ENCODE data around the gene REEP6. TPM values are rescaled to one million over a fixed set of nuclear protein-coding genes. Genes with fewer than 3 reads are reported as not detected.

REEP6 gene
- total and polyA plus RNA-seq, 2 of the 8 experiments (the other 6 are each of a cell fraction or from before 2014, with no cell fraction given) = 12.6 to 20.7 TPM

GRCh38 chr19:1507192-1507660 is 16.2 kb downstream of the REEP6 start:
- Histone ChIP-seq H2BK12ac (ENCODE audit: low read depth, low read length) (peak overlapping the region; percentile 55; the same call in 1 of the 2 replicates), H4K91ac (replicated peaks; ENCODE audit: insufficient read length, low read length) (peak overlapping the region; percentile 76), H3K36me3 (ENCODE audit: control insufficient read depth in 2 of 4, insufficient read depth in 4 of 4, low read length in 3 of 4) (no peaks in the 10 kb centered on the region), H2BK5ac (ENCODE audit: low read depth, low read length) (no peak overlapping the region; the same call in 1 of the 2 replicates), H3K4me1 (replicated peaks in 1 of 4; ENCODE audit: control insufficient read depth in 3 of 4, insufficient read depth in 4 of 4, low read length in 3 of 4) (peaks cover 0 to 11% (median 7%) of the 10 kb centered on the region in 4 experiments; a peak in 5 of 7 replicates), H2BK15ac (ENCODE audit: low read length) (peak overlapping the region; percentile 81), H4K5ac (ENCODE audit: insufficient read length, low read depth, low read length) (no peak overlapping the region), H3K79me1 (ENCODE audit: low read depth, low read length) (no peaks in the 10 kb centered on the region), H3K4ac (replicated peaks; ENCODE audit: insufficient read length, low read depth, low read length) (peak overlapping the region; percentile 54), H3K27ac (ENCODE audit: low read depth, low read length) (no peak overlapping the region), H2BK20ac (ENCODE audit: low read length) (no peak overlapping the region), H3K23ac (ENCODE audit: insufficient read length) (no peak overlapping the region), H3K56ac (replicated peaks; ENCODE audit: insufficient read length, low read depth, low read length) (no peak overlapping the region), H3K4me2 (ENCODE audit: insufficient read depth in 1 of 2, low read depth in 2 of 2, low read length in 2 of 2) (peak overlapping the region; percentile 54 to 77), H2AFZ (ENCODE audit: low read length) (0 out of 2 replicates have a peak overlapping the region, but pooled peaks have one; percentile 11), H2AK5ac (ENCODE audit: low read depth, low read length) (no peak overlapping the region; the same call in 1 of the 2 replicates), H3K9me3 (ENCODE audit: insufficient read depth in 2 of 2, low read depth in 1 of 2, low read length in 1 of 2) (no peaks in the 10 kb centered on the region), H3K9ac (replicated peaks in 1 of 4; ENCODE audit: extremely low read depth in 1 of 4, low read depth in 3 of 4, low read length in 3 of 4) (no peak overlapping the region), H2BK120ac (replicated peaks; ENCODE audit: low read depth, low read length) (no peak overlapping the region), H3K23me2 (ENCODE audit: low read depth, low read length) (peaks cover 10% of the 10 kb centered on the region; the same call in 1 of the 2 replicates), H3K4me3 (ENCODE audit: extremely low read depth in 1 of 4, insufficient read depth in 2 of 4, low read depth in 3 of 4, low read length in 4 of 4) (peak overlapping the region; percentile 56 to 69 (median 64); a peak in 5 of 8 replicates), H3K18ac (ENCODE audit: extremely low read depth, low read length) (no peak overlapping the region; the same call in none of the 2 replicates), H3K79me2 (ENCODE audit: control insufficient read depth in 1 of 2, insufficient read depth in 2 of 2, low read length in 2 of 2) (no peaks in the 10 kb centered on the region), H3K27me3 (replicated peaks in 1 of 4; ENCODE audit: control insufficient read depth in 3 of 4, extremely low read depth in 1 of 4, insufficient read depth in 3 of 4, low read length in 3 of 4) (peaks cover 0 to 19% (median 15%) of the 10 kb centered on the region in 4 experiments; a peak in 5 of 7 replicates), H3K14ac (ENCODE audit: insufficient read length) (no peak overlapping the region), H4K20me1 (replicated peaks in 1 of 2; ENCODE audit: control insufficient read depth in 1 of 2, insufficient read depth in 2 of 2, low read length in 2 of 2) (peaks cover 0 to 2% of the 10 kb centered on the region in 2 experiments), H4K8ac (ENCODE audit: extremely low read depth, insufficient read depth, low read length) (no peak overlapping the region; the same call in none of the 2 replicates)
- 77% methylated on average over 23 of the region's 23 CpGs; no CpG with 5 or more reads in 1 of the 2 experiments for WGBS, 2 experiments (ENCODE audit: extremely low coverage in 1 of 2, insufficient coverage in 1 of 2, insufficient read length in 1 of 2, insufficient replicate concordance in 2 of 2, low coverage in 1 of 2, low lambda C conversion rate in 2 of 2, missing lambda C conversion rate in 1 of 2)
- no peak for FAIRE-seq
- DNase-seq (ENCODE audit: low read depth in 1 of 2, low spot score in 2 of 2) = no peak
- ChIA-PET POLR2A (ENCODE audit: partially characterized antibody) (no interaction called here), CTCF (ENCODE audit: partially characterized antibody) (no interaction called here)
- TF ChIP-seq RXRA (IDR thresholded peaks at IDR 0.05; ENCODE audit: insufficient read depth, low read depth, low read length) (no peak), NANOG (IDR thresholded peaks at IDR 0.05; ENCODE audit: insufficient read depth, low read depth, low read length, poor library complexity, severe bottlenecking) (no peak), SRF (IDR thresholded peaks at IDR 0.05; ENCODE audit: low read depth, low read length) (no peak), TAF7 (optimal IDR thresholded peaks at IDR 0.05; ENCODE audit: borderline replicate concordance, low read depth, low read length) (no peak), BACH1 (IDR thresholded peaks at IDR 0.05; ENCODE audit: low read length) (no peak), TBP (IDR thresholded peaks at IDR 0.05; ENCODE audit: low read depth, low read length) (no peak), KDM1A (IDR thresholded peaks at IDR 0.05; ENCODE audit: borderline replicate concordance, low read length) (no peak), CTBP2 (IDR thresholded peaks at IDR 0.05; ENCODE audit: borderline replicate concordance, insufficient read depth, insufficient read length, low read length) (no peak), ASH2L (IDR thresholded peaks at IDR 0.05; ENCODE audit: low read length) (no peak), KDM5A (IDR thresholded peaks at IDR 0.05; ENCODE audit: low read length) (no peak), POLR2A (IDR thresholded peaks at IDR 0.05; ENCODE audit: control extremely low read depth in 1 of 2, low read depth in 2 of 2, low read length in 2 of 2) (no peak)
- TF ChIP-seq, protein P1, sequence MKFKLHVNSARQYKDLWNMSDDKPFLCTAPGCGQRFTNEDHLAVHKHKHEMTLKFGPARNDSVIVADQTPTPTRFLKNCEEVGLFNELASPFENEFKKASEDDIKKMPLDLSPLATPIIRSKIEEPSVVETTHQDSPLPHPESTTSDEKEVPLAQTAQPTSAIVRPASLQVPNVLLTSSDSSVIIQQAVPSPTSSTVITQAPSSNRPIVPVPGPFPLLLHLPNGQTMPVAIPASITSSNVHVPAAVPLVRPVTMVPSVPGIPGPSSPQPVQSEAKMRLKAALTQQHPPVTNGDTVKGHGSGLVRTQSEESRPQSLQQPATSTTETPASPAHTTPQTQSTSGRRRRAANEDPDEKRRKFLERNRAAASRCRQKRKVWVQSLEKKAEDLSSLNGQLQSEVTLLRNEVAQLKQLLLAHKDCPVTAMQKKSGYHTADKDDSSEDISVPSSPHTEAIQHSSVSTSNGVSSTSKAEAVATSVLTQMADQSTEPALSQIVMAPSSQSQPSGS (IDR thresholded peaks at IDR 0.05; ENCODE audit: low read length) = no peak

Data from H1 (cell line).